HG02588 (cell line): ENCODE measurements around the gene VENTX.

Source experiments
- ATAC-seq: cut with Tn5 transposase; IDR thresholded peaks from one replicate; pipeline ENCODE4 v1.9.1; 2021; ENCODE audit warnings: mild to moderate bottlenecking, moderate library complexity; ENCODE audit not compliant: unreplicated experiment

The VENTX gene

GRCh38 chr10:133237588-133238465 lies at the start of gene VENTX:
VENTX (plus strand) TSS chr10:133237855; CDS start chr10:133237915, 60 bp downstream.
- ATAC-seq, result no peak

GRCh38 chr10:133187906-133188681 lies 49.6 kb upstream of the VENTX start:
- no peak for ATAC-seq

GRCh38 chr10:133189256-133189655 lies 48.4 kb upstream of the VENTX start:
- no peak for ATAC-seq

- no peak for ATAC-seq
Measured at GRCh38 chr10:133189726-133190125, 47.9 kb upstream of the VENTX start.

GRCh38 chr10:133190225-133190624 lies 47.4 kb upstream of the VENTX start:
- ATAC-seq, result no peak

GRCh38 chr10:133191651-133192050 lies 46.0 kb upstream of the VENTX start:
- no peak for ATAC-seq

- ATAC-seq, result no peak
Measured at GRCh38 chr10:133194151-133194550, 43.5 kb upstream of the VENTX start.

- ATAC-seq, result no peak
Measured at GRCh38 chr10:133195096-133195495, 42.6 kb upstream of the VENTX start.

- no peak for ATAC-seq
Measured at GRCh38 chr10:133195611-133196010, 42.0 kb upstream of the VENTX start.

- no peak for ATAC-seq
Measured at GRCh38 chr10:133196221-133196915, 41.3 kb upstream of the VENTX start.

GRCh38 chr10:133196936-133197758 lies 40.5 kb upstream of the VENTX start:
- ATAC-seq, result no peak

GRCh38 chr10:133197786-133198185 lies 39.9 kb upstream of the VENTX start:
- no peak for ATAC-seq

- ATAC-seq, result no peak
Measured at GRCh38 chr10:133198206-133198605, 39.4 kb upstream of the VENTX start.

- no peak for ATAC-seq
Measured at GRCh38 chr10:133198621-133199487, 38.8 kb upstream of the VENTX start.

- no peak for ATAC-seq
Measured at GRCh38 chr10:133199488-133199885, 38.2 kb upstream of the VENTX start.

- ATAC-seq, result no peak
Measured at GRCh38 chr10:133199992-133200611, 37.6 kb upstream of the VENTX start.

- no peak for ATAC-seq
Measured at GRCh38 chr10:133200621-133201031, 37.0 kb upstream of the VENTX start.

- ATAC-seq, result no peak
Measured at GRCh38 chr10:133201151-133201947, 36.3 kb upstream of the VENTX start.
